ENCODE measurements around the gene UPP2.

The UPP2 gene

GRCh38 chr2:158103411-158104012 is 1.8 kb downstream of the UPP2 start:
- Histone ChIP-seq H3K4me1 (ENCODE audit: control insufficient read depth in 1 of 2, insufficient read depth in 2 of 2, low read length in 2 of 2) (peaks cover 0 to 20% of the 10 kb centered on the region in 2 donors), H3K4me3 (ENCODE audit: low read depth in 1 of 2, low read length in 2 of 2) (no peak overlapping the region), H3K9ac (ENCODE audit: low read depth in 1 of 2, low read length in 2 of 2) (no peak overlapping the region), H3K27me3 (ENCODE audit: control insufficient read depth in 1 of 2, insufficient read depth in 2 of 2, low read length in 2 of 2) (no peaks in the 10 kb centered on the region), H3K9me3 (ENCODE audit: control insufficient read depth in 1 of 2, low read length in 2 of 2) (no peaks in the 10 kb centered on the region), H3K27ac (ENCODE audit: low read depth, low read length) (no peak overlapping the region), H3K36me3 (ENCODE audit: control insufficient read depth in 1 of 2, insufficient read depth in 2 of 2, low read length in 2 of 2) (no peaks in the 10 kb centered on the region)

GRCh38 chr2:158104903-158105302 is 3.2 kb downstream of the UPP2 start:
- Histone ChIP-seq H3K27ac (ENCODE audit: low read depth, low read length) (no peak overlapping the region), H3K4me3 (ENCODE audit: low read depth in 1 of 2, low read length in 2 of 2) (no peak overlapping the region), H3K4me1 (ENCODE audit: control insufficient read depth in 1 of 2, insufficient read depth in 2 of 2, low read length in 2 of 2) (peaks cover 0 to 16% of the 10 kb centered on the region in 2 donors), H3K27me3 (ENCODE audit: control insufficient read depth in 1 of 2, insufficient read depth in 2 of 2, low read length in 2 of 2) (no peaks in the 10 kb centered on the region), H3K36me3 (ENCODE audit: control insufficient read depth in 1 of 2, insufficient read depth in 2 of 2, low read length in 2 of 2) (no peaks in the 10 kb centered on the region), H3K9ac (ENCODE audit: low read depth in 1 of 2, low read length in 2 of 2) (no peak overlapping the region), H3K9me3 (ENCODE audit: control insufficient read depth in 1 of 2, low read length in 2 of 2) (no peaks in the 10 kb centered on the region)

- no peaks in the 10 kb centered on the region for H3K9me3 ChIP-seq (ENCODE audit: control insufficient read depth in 1 of 2, low read length in 2 of 2)
- H3K4me1 ChIP-seq (ENCODE audit: control insufficient read depth in 1 of 2, insufficient read depth in 2 of 2, low read length in 2 of 2): no peaks in the 10 kb centered on the region
- H3K27me3 ChIP-seq (ENCODE audit: control insufficient read depth in 1 of 2, insufficient read depth in 2 of 2, low read length in 2 of 2): no peaks in the 10 kb centered on the region
- H3K36me3 ChIP-seq (ENCODE audit: control insufficient read depth in 1 of 2, insufficient read depth in 2 of 2, low read length in 2 of 2): no peaks in the 10 kb centered on the region
- H3K4me3 ChIP-seq (ENCODE audit: low read depth in 1 of 2, low read length in 2 of 2): no peak overlapping the region
- H3K9ac ChIP-seq (ENCODE audit: low read depth in 1 of 2, low read length in 2 of 2): no peak overlapping the region
- no peak overlapping the region for H3K27ac ChIP-seq (ENCODE audit: low read depth, low read length)
Observed at GRCh38 chr2:158112992-158113391, 11.3 kb downstream of the UPP2 start.

- no peak overlapping the region for H3K4me3 ChIP-seq (ENCODE audit: low read depth in 1 of 2, low read length in 2 of 2)
- H3K4me1 ChIP-seq (ENCODE audit: control insufficient read depth in 1 of 2, insufficient read depth in 2 of 2, low read length in 2 of 2): no peaks in the 10 kb centered on the region
- no peak overlapping the region for H3K27ac ChIP-seq (ENCODE audit: low read depth, low read length)
Observed at GRCh38 chr2:158113741-158114295, 12.1 kb downstream of the UPP2 start.

GRCh38 chr2:158114516-158114915 is 12.8 kb downstream of the UPP2 start:
- Histone ChIP-seq H3K9me3 (ENCODE audit: control insufficient read depth in 1 of 2, low read length in 2 of 2) (no peaks in the 10 kb centered on the region), H3K36me3 (ENCODE audit: control insufficient read depth in 1 of 2, insufficient read depth in 2 of 2, low read length in 2 of 2) (no peaks in the 10 kb centered on the region), H3K27ac (ENCODE audit: low read depth, low read length) (no peak overlapping the region), H3K4me3 (ENCODE audit: low read depth in 1 of 2, low read length in 2 of 2) (no peak overlapping the region), H3K9ac (ENCODE audit: low read depth in 1 of 2, low read length in 2 of 2) (no peak overlapping the region), H3K4me1 (ENCODE audit: control insufficient read depth in 1 of 2, insufficient read depth in 2 of 2, low read length in 2 of 2) (no peaks in the 10 kb centered on the region), H3K27me3 (ENCODE audit: control insufficient read depth in 1 of 2, insufficient read depth in 2 of 2, low read length in 2 of 2) (no peaks in the 10 kb centered on the region)

More at GRCh38 chr2:158113741-158114295, 12.1 kb downstream of the UPP2 start:
- Histone ChIP-seq H3K36me3 (ENCODE audit: control insufficient read depth in 1 of 2, insufficient read depth in 2 of 2, low read length in 2 of 2) (no peaks in the 10 kb centered on the region), H3K9me3 (ENCODE audit: control insufficient read depth in 1 of 2, low read length in 2 of 2) (no peaks in the 10 kb centered on the region), H3K9ac (ENCODE audit: low read depth in 1 of 2, low read length in 2 of 2) (no peak overlapping the region), H3K27me3 (ENCODE audit: control insufficient read depth in 1 of 2, insufficient read depth in 2 of 2, low read length in 2 of 2) (no peaks in the 10 kb centered on the region)

- H3K4me1 ChIP-seq (ENCODE audit: control insufficient read depth in 1 of 2, insufficient read depth in 2 of 2, low read length in 2 of 2): no peaks in the 10 kb centered on the region
- no peaks in the 10 kb centered on the region for H3K9me3 ChIP-seq (ENCODE audit: control insufficient read depth in 1 of 2, low read length in 2 of 2)
- no peak overlapping the region for H3K9ac ChIP-seq (ENCODE audit: low read depth in 1 of 2, low read length in 2 of 2)
- no peak overlapping the region for H3K4me3 ChIP-seq (ENCODE audit: low read depth in 1 of 2, low read length in 2 of 2)
- no peaks in the 10 kb centered on the region for H3K27me3 ChIP-seq (ENCODE audit: control insufficient read depth in 1 of 2, insufficient read depth in 2 of 2, low read length in 2 of 2)
- H3K27ac ChIP-seq (ENCODE audit: low read depth, low read length): no peak overlapping the region
- H3K36me3 ChIP-seq (ENCODE audit: control insufficient read depth in 1 of 2, insufficient read depth in 2 of 2, low read length in 2 of 2): no peaks in the 10 kb centered on the region
Observed at GRCh38 chr2:158115202-158115767, 13.6 kb downstream of the UPP2 start.

- no peaks in the 10 kb centered on the region for H3K4me1 ChIP-seq (ENCODE audit: control insufficient read depth in 1 of 2, insufficient read depth in 2 of 2, low read length in 2 of 2)
- no peaks in the 10 kb centered on the region for H3K9me3 ChIP-seq (ENCODE audit: control insufficient read depth in 1 of 2, low read length in 2 of 2)
- no peak overlapping the region for H3K9ac ChIP-seq (ENCODE audit: low read depth in 1 of 2, low read length in 2 of 2)
- H3K36me3 ChIP-seq (ENCODE audit: control insufficient read depth in 1 of 2, insufficient read depth in 2 of 2, low read length in 2 of 2): no peaks in the 10 kb centered on the region
- H3K27ac ChIP-seq (ENCODE audit: low read depth, low read length): no peak overlapping the region
- no peaks in the 10 kb centered on the region for H3K27me3 ChIP-seq (ENCODE audit: control insufficient read depth in 1 of 2, insufficient read depth in 2 of 2, low read length in 2 of 2)
- H3K4me3 ChIP-seq (ENCODE audit: low read depth in 1 of 2, low read length in 2 of 2): no peak overlapping the region
Observed at GRCh38 chr2:158116936-158117335, 15.3 kb downstream of the UPP2 start.

GRCh38 chr2:158120102-158120501 is 18.4 kb downstream of the UPP2 start:
- H3K36me3 ChIP-seq (ENCODE audit: control insufficient read depth in 1 of 2, insufficient read depth in 2 of 2, low read length in 2 of 2): no peaks in the 10 kb centered on the region
- no peaks in the 10 kb centered on the region for H3K27me3 ChIP-seq (ENCODE audit: control insufficient read depth in 1 of 2, insufficient read depth in 2 of 2, low read length in 2 of 2)
- H3K27ac ChIP-seq (ENCODE audit: low read depth, low read length): no peak overlapping the region
- H3K4me1 ChIP-seq (ENCODE audit: control insufficient read depth in 1 of 2, insufficient read depth in 2 of 2, low read length in 2 of 2): no peaks in the 10 kb centered on the region
- H3K4me3 ChIP-seq (ENCODE audit: low read depth in 1 of 2, low read length in 2 of 2): no peak overlapping the region
- H3K9ac ChIP-seq (ENCODE audit: low read depth in 1 of 2, low read length in 2 of 2): no peak overlapping the region
- H3K9me3 ChIP-seq (ENCODE audit: control insufficient read depth in 1 of 2, low read length in 2 of 2): no peaks in the 10 kb centered on the region

- Histone ChIP-seq H3K9me3 (ENCODE audit: control insufficient read depth in 1 of 2, low read length in 2 of 2) (no peaks in the 10 kb centered on the region), H3K27ac (ENCODE audit: low read depth, low read length) (no peak overlapping the region), H3K9ac (ENCODE audit: low read depth in 1 of 2, low read length in 2 of 2) (no peak overlapping the region), H3K27me3 (ENCODE audit: control insufficient read depth in 1 of 2, insufficient read depth in 2 of 2, low read length in 2 of 2) (no peaks in the 10 kb centered on the region), H3K4me1 (ENCODE audit: control insufficient read depth in 1 of 2, insufficient read depth in 2 of 2, low read length in 2 of 2) (peaks cover 1 to 6% of the 10 kb centered on the region in 2 donors), H3K36me3 (ENCODE audit: control insufficient read depth in 1 of 2, insufficient read depth in 2 of 2, low read length in 2 of 2) (no peaks in the 10 kb centered on the region), H3K4me3 (ENCODE audit: low read depth in 1 of 2, low read length in 2 of 2) (no peak overlapping the region)
Observed at GRCh38 chr2:158120664-158121641, 19.3 kb downstream of the UPP2 start.

GRCh38 chr2:158124896-158125295 is 23.2 kb downstream of the UPP2 start:
- Histone ChIP-seq H3K9ac (ENCODE audit: low read depth in 1 of 2, low read length in 2 of 2) (no peak overlapping the region), H3K27ac (ENCODE audit: low read depth, low read length) (no peak overlapping the region), H3K4me3 (ENCODE audit: low read depth in 1 of 2, low read length in 2 of 2) (no peak overlapping the region), H3K27me3 (ENCODE audit: control insufficient read depth in 1 of 2, insufficient read depth in 2 of 2, low read length in 2 of 2) (no peaks in the 10 kb centered on the region), H3K4me1 (ENCODE audit: control insufficient read depth in 1 of 2, insufficient read depth in 2 of 2, low read length in 2 of 2) (peaks cover 32 to 44% of the 10 kb centered on the region in 2 donors), H3K9me3 (ENCODE audit: control insufficient read depth in 1 of 2, low read length in 2 of 2) (no peaks in the 10 kb centered on the region), H3K36me3 (ENCODE audit: control insufficient read depth in 1 of 2, insufficient read depth in 2 of 2, low read length in 2 of 2) (no peaks in the 10 kb centered on the region)

All from duodenal mucosa (tissue), 2 donors.